Endothelial cell of umbilical vein (primary cell): Measurements from ENCODE around the gene FNDC4. TPM values are rescaled to one million over a fixed set of nuclear protein-coding genes. Genes with fewer than 3 reads are reported as not detected.

Experiments
- BruUV-seq: library from RNA; stranded (reverse); fragments of 400-500 nt; replicated peaks from 2 replicates; lab custom pipeline; 2021; lab: Mats Ljungman, UMichigan
- CTCF ChIA-PET: fragments of 300-600, 350-600 bp; sonication (Branson Sonifier 250); formaldehyde crosslinking; loops from one replicate; lab custom pipeline; 2021; ENCODE audit warnings: antibody characterized with exemption, inconsistent platforms; lab: Charles Lee
- POLR2A ChIA-PET: fragments of 300-600, 350-600 bp; sonication (Branson Sonifier 250); formaldehyde crosslinking; loops from one replicate; lab custom pipeline; 2021; ENCODE audit warnings: antibody characterized with exemption, inconsistent platforms; lab: Charles Lee
- DNase-seq: peaks from one replicate; pipeline ENCODE4 v3.0.0-alpha.2; 2011; ENCODE audit warnings: low read depth, low spot score
- FAIRE-seq: peaks from 2 replicates; lab custom pipeline; 2011; peaks lifted over from hg19 to GRCh38; lab: Jason Lieb, UNC
- H2AFZ ChIP-seq: 2 replicates; pipeline ENCODE4 v1.6.0; 2012; ENCODE audit warnings: low read depth, low read length, control low read depth, inconsistent platforms
- H3K27ac ChIP-seq: 2 replicates; pipeline ENCODE4 v1.5.1; 2011; ENCODE audit warnings: low read depth, mild to moderate bottlenecking, control low read depth, low read length, moderate library complexity; ENCODE audit not compliant: insufficient read depth
- H3K27me3 ChIP-seq, 2 experiments: 2 replicates each; pipeline versions ENCODE4 v1.6.0 to v1.6.1; 2011; ENCODE audit warnings: low read length in 2 of 2, mixed read lengths in 1 of 2; ENCODE audit not compliant: control insufficient read depth in 2 of 2, insufficient read depth in 2 of 2
- H3K36me3 ChIP-seq, 2 experiments: 2 replicates in 1 of 2; 3 replicates in 1 of 2; pipeline ENCODE4 v1.5.1; 2011; ENCODE audit warnings: low read length in 2 of 2, mild to moderate bottlenecking in 1 of 2, moderate library complexity in 1 of 2; ENCODE audit not compliant: control insufficient read depth in 2 of 2, insufficient read depth in 2 of 2; ENCODE audit errors: extremely low read depth in 1 of 2
- H3K4me1 ChIP-seq: 3 replicates; pipeline ENCODE4 v1.5.1; 2011; ENCODE audit warnings: mild to moderate bottlenecking, low read length; ENCODE audit not compliant: control insufficient read depth, insufficient read depth; ENCODE audit errors: extremely low read depth
- H3K4me2 ChIP-seq: 2 replicates; pipeline ENCODE4 v1.6.1; 2011; ENCODE audit warnings: low read length, control low read depth, mixed read lengths; ENCODE audit not compliant: insufficient read depth
- H3K4me3 ChIP-seq, 3 experiments: fragments of 200-600 bp in 1 of 3; sonication (generic), shearing (Covaris generic) in 1 of 3; replicated peaks in 1 of 3; 2 replicates each; pipeline ENCODE4 v1.5.1; 2011 to 2016; ENCODE audit warnings: control low read depth in 3 of 3, low read length in 3 of 3, mild to moderate bottlenecking in 2 of 3, inconsistent platforms in 1 of 3, low read depth in 1 of 3, moderate library complexity in 1 of 3; ENCODE audit not compliant: insufficient read depth in 1 of 3
- H3K79me2 ChIP-seq: 2 replicates; pipeline ENCODE4 v1.6.0; 2012; ENCODE audit warnings: low read length, inconsistent platforms; ENCODE audit not compliant: control insufficient read depth, insufficient read depth
- H3K9ac ChIP-seq: replicated peaks from 2 replicates; pipeline ENCODE3; 2011; ENCODE audit warnings: low read length, control low read depth; ENCODE audit not compliant: insufficient read depth; ENCODE audit errors: extremely low read depth
- H3K9me1 ChIP-seq: replicated peaks from 3 replicates; pipeline ENCODE4 v1.6.0; 2011; ENCODE audit warnings: mild to moderate bottlenecking, low read length; ENCODE audit not compliant: control insufficient read depth, insufficient read depth; ENCODE audit errors: extremely low read depth
- H3K9me3 ChIP-seq: replicated peaks from 2 replicates; pipeline ENCODE4 v1.5.1; 2012; ENCODE audit warnings: low read length, inconsistent platforms; ENCODE audit not compliant: control insufficient read depth, insufficient read depth
- H4K20me1 ChIP-seq: replicated peaks from 2 replicates; pipeline ENCODE3; 2011; ENCODE audit warnings: mild to moderate bottlenecking, low read length; ENCODE audit not compliant: control insufficient read depth, insufficient read depth; ENCODE audit errors: extremely low read depth
- CTCF ChIP-seq, 2 donors: IDR thresholded peaks; 1 replicate in 1 of 2; 2 replicates in 1 of 2; pipeline ENCODE4 v1.5.1; 2011; ENCODE audit warnings: low read length in 2 of 2, mild to moderate bottlenecking in 2 of 2, moderate library complexity in 2 of 2, control low read depth in 1 of 2, inconsistent platforms in 1 of 2, low read depth in 1 of 2; ENCODE audit not compliant: insufficient read depth in 1 of 2; ENCODE audit errors: extremely low read depth in 1 of 2
- EZH2 ChIP-seq: IDR thresholded peaks from 2 replicates; pipeline ENCODE4 v1.6.1; 2012; ENCODE audit warnings: borderline replicate concordance, low read depth, mild to moderate bottlenecking, moderate library complexity, low read length, inconsistent platforms; ENCODE audit not compliant: severe bottlenecking
- FOS ChIP-seq: IDR thresholded peaks from 2 replicates; pipeline ENCODE4 v1.6.1; 2011; ENCODE audit warnings: mild to moderate bottlenecking, low read length, moderate library complexity, borderline replicate concordance; ENCODE audit not compliant: insufficient read depth
- GATA2 ChIP-seq: IDR thresholded peaks from 2 replicates; pipeline ENCODE4 v1.7.0; 2011; ENCODE audit warnings: low read depth, mild to moderate bottlenecking, moderate library complexity, mixed read lengths, low read length; ENCODE audit not compliant: insufficient read length, insufficient read depth
- JUN ChIP-seq: IDR thresholded peaks from 2 replicates; pipeline ENCODE4 v1.6.1; 2011; ENCODE audit warnings: borderline replicate concordance, low read depth; ENCODE audit not compliant: insufficient read length, insufficient read depth
- MAX ChIP-seq: IDR thresholded peaks from 2 replicates; pipeline ENCODE4 v1.6.1; 2011; ENCODE audit not compliant: insufficient read depth, insufficient read length
- MYC ChIP-seq: IDR thresholded peaks from one replicate; pipeline ENCODE4 v1.6.1; 2011; ENCODE audit warnings: mild to moderate bottlenecking, low read depth, low read length
- POLR2A ChIP-seq: IDR thresholded peaks from 2 replicates; pipeline ENCODE4 v1.6.1; 2012; ENCODE audit warnings: low read depth, mild to moderate bottlenecking, control low read depth, low read length
- POLR2AphosphoS5 ChIP-seq: IDR thresholded peaks from 2 replicates; pipeline ENCODE4 v1.6.1; 2012; ENCODE audit warnings: low read depth, mild to moderate bottlenecking, control low read depth, low read length, moderate library complexity; ENCODE audit not compliant: insufficient read depth
- dilution Hi-C: fragments of 300-500 bp; cut with MboI; formaldehyde crosslinking; loops from one replicate; pipeline ENCODE4 v1.15.0; 2019; ENCODE audit warnings: low sequenced_read_pairs; ENCODE audit not compliant: extremely low pct_ligation_motif_present
- intact Hi-C: fragments of 100-400 bp; cut with micrococcal nuclease; formaldehyde crosslinking; loops from one replicate; pipeline ENCODE4 v1.10.0; 2022
- polyA plus RNA-seq, 4 experiments: library from polyadenylated mRNA; depleted of rRNA in 3 of 4; stranded (reverse) in 3 of 4; unstranded in 1 of 4; fragments of >200 nt; gene quantifications; 2 replicates each; pipeline versions ENCODE4 v1.2.1 to v1.2.3, GENCODE V29; 2011 to 2012; ENCODE audit warnings: missing spikeins in 1 of 4
- total RNA-seq: library from RNA; stranded (reverse); gene quantifications from 2 replicates; pipeline ENCODE4 v1.2.3, GENCODE V29; 2021

FNDC4 gene
- total and polyA plus RNA-seq, 2 donors (not counting 3 experiments of a cell fraction or from before 2014, with no cell fraction given): 15.5 to 19.0 TPM

- ChIA-PET POLR2A (no interaction called here), CTCF (interaction anchor here (1.1 to 1.6 kb wide), 2 partner anchors 10 to 19 kb away, joined by 3 to 5 read pairs; no protein-coding TSS in a partner anchor)
- no TSS peak for BruUV-seq
- intact Hi-C loops: no loop called here
- no peaks in the 10 kb centered on the region for H3K27me3 ChIP-seq
- no peaks in the 10 kb centered on the region for H3K4me1 ChIP-seq
- H3K9ac ChIP-seq: no peak overlapping the region
- no peak overlapping the region for H3K4me3 ChIP-seq
- H3K79me2 ChIP-seq: no peaks in the 10 kb centered on the region
- TF ChIP-seq GATA2 (no peak), JUN (no peak), MAX (no peak), MYC (no peak), CTCF (IDR thresholded peaks at IDR 0.05; ENCODE audit: extremely low read depth in 1 of 2, insufficient read depth in 1 of 2, low read depth in 1 of 2, low read length in 2 of 2) (no peak), FOS (no peak), POLR2AphosphoS5 (no peak), EZH2 (no peak), POLR2A (no peak)
- no peak for DNase-seq
- H3K9me1 ChIP-seq: no peaks in the 10 kb centered on the region
- H3K9me3 ChIP-seq: no peaks in the 10 kb centered on the region
- no peak overlapping the region for H2AFZ ChIP-seq
- no peak overlapping the region for H3K27ac ChIP-seq
- dilution Hi-C loops: no loop called here
- no peaks in the 10 kb centered on the region for H4K20me1 ChIP-seq
- peaks cover 7 to 27% of the 10 kb centered on the region in 2 experiments for H3K36me3 ChIP-seq
- H3K4me2 ChIP-seq: no peak overlapping the region
- no peak for FAIRE-seq
These were observed 46.6 kb downstream of the FNDC4 start for GRCh38 chr2:27448381-27448780.
